ENCODE results near the gene SNPH. TPM values are rescaled to one million over a fixed set of nuclear protein-coding genes. Genes with fewer than 3 reads are reported as not detected.

Gene SNPH
- total RNA-seq, 6 donors from 2014 or later = 1.0 to 17.3 (median 2.4) TPM

GRCh38 chr20:1312308-1312707 lies 46.2 kb downstream of the SNPH start:
- no peak for ATAC-seq (ENCODE audit: low FRiP score in 2 of 2)
- Histone ChIP-seq H3K36me3 (peaks cover 0 to 10% (median 0%) of the 10 kb centered on the region in 4 donors), H3K4me3 (no peak overlapping the region), H3K27ac (no peak overlapping the region), H3K9me3 (no peaks in the 10 kb centered on the region), H3K27me3 (no peaks in the 10 kb centered on the region), H3K4me1 (peaks cover 4 to 11% (median 8%) of the 10 kb centered on the region in 4 donors)
- 96% methylated on average over 13 to 20 of the region's 20 CpGs for WGBS, 2 donors
- no peak for TF ChIP-seq POLR2AphosphoS5 (IDR thresholded peaks at IDR 0.05)
- TF ChIP-seq EP300 (IDR thresholded peaks at IDR 0.05) = no peak
- no peak for TF ChIP-seq POLR2A (IDR thresholded peaks at IDR 0.05)
- DNase-seq = peak in 1 of 2 donors; percentile 59

- DNase-seq (no peak), ATAC-seq (ENCODE audit: low FRiP score in 2 of 2) (no peak)
- Histone ChIP-seq H3K27me3 (no peaks in the 10 kb centered on the region), H3K36me3 (peaks cover 0 to 7% (median 0%) of the 10 kb centered on the region in 4 donors), H3K27ac (no peak overlapping the region), H3K4me1 (peaks cover 4 to 17% (median 8%) of the 10 kb centered on the region in 4 donors), H3K4me3 (no peak overlapping the region), H3K9me3 (no peaks in the 10 kb centered on the region)
- WGBS, 2 donors = 80 to 88% methylated on average over 4 to 13 of the region's 16 CpGs
- no peak for TF ChIP-seq POLR2AphosphoS5 (IDR thresholded peaks at IDR 0.05)
- TF ChIP-seq POLR2A (IDR thresholded peaks at IDR 0.05) = no peak
- TF ChIP-seq CTCF (IDR thresholded peaks at IDR 0.05) = no peak
- TF ChIP-seq EP300 (IDR thresholded peaks at IDR 0.05) = no peak
Observed at GRCh38 chr20:1312904-1313235, 46.8 kb downstream of the SNPH start.

- Histone ChIP-seq H3K27me3 (no peaks in the 10 kb centered on the region), H3K4me1 (peaks cover 4 to 17% (median 8%) of the 10 kb centered on the region in 4 donors), H3K4me3 (peak overlapping the region in 2 of 4 donors; percentile 15 to 17), H3K36me3 (peaks cover 0 to 7% (median 0%) of the 10 kb centered on the region in 4 donors), H3K27ac (peak overlapping the region in 2 of 4 donors; percentile 53 to 77), H3K9me3 (no peaks in the 10 kb centered on the region)
- ATAC-seq (ENCODE audit: low FRiP score in 2 of 2) (peak; percentile 71 to 92), DNase-seq (peak; percentile 69 to 88)
- TF ChIP-seq POLR2A (IDR thresholded peaks at IDR 0.05) (no peak), EP300 (IDR thresholded peaks at IDR 0.05) (no peak), POLR2AphosphoS5 (IDR thresholded peaks at IDR 0.05) (peak in 1 of 2 donors; percentile 44), CTCF (IDR thresholded peaks at IDR 0.05) (peak; percentile 94 to 97 (median 94))
- WGBS, 2 donors = 29% methylated on average over 25 to 34 of the region's 38 CpGs
Observed at GRCh38 chr20:1313236-1313964, 47.3 kb downstream of the SNPH start.

GRCh38 chr20:1315804-1316203 lies 49.7 kb downstream of the SNPH start:
- 82% methylated on average over 4 to 5 of the region's 5 CpGs for WGBS, 2 donors
- Histone ChIP-seq H3K27me3 (no peaks in the 10 kb centered on the region), H3K4me3 (no peak overlapping the region), H3K27ac (no peak overlapping the region), H3K4me1 (peaks cover 4 to 21% (median 8%) of the 10 kb centered on the region in 4 donors), H3K36me3 (no peaks in the 10 kb centered on the region), H3K9me3 (no peaks in the 10 kb centered on the region)
- no peak for DNase-seq
- no peak for TF ChIP-seq EP300 (IDR thresholded peaks at IDR 0.05)
- TF ChIP-seq POLR2AphosphoS5 (IDR thresholded peaks at IDR 0.05) = no peak
- no peak for ATAC-seq (ENCODE audit: low FRiP score in 2 of 2)

GRCh38 chr20:1317545-1318255 lies 51.6 kb downstream of the SNPH start:
- Histone ChIP-seq H3K4me3 (no peak overlapping the region), H3K36me3 (no peaks in the 10 kb centered on the region), H3K27me3 (no peaks in the 10 kb centered on the region), H3K9me3 (no peaks in the 10 kb centered on the region), H3K27ac (peak overlapping the region in 1 of 4 donors; percentile 30), H3K4me1 (peaks cover 8 to 29% (median 11%) of the 10 kb centered on the region in 4 donors)
- no peak for TF ChIP-seq EP300 (IDR thresholded peaks at IDR 0.05)
- no peak for TF ChIP-seq POLR2AphosphoS5 (IDR thresholded peaks at IDR 0.05)
- no peak for TF ChIP-seq POLR2A (IDR thresholded peaks at IDR 0.05)
- TF ChIP-seq CTCF (IDR thresholded peaks at IDR 0.05) = no peak
- whole genome bisulfite sequencing, 2 donors = 39 to 51% methylated on average over 12 of the region's 12 CpGs
- no peak for DNase-seq
- no peak for ATAC-seq (ENCODE audit: low FRiP score in 2 of 2)

All from upper lobe of left lung (tissue), 6 donors.